CD4-positive, alpha-beta T cell (primary cell): ENCODE measurements around the gene TENT5C. TPM values are rescaled to one million over a fixed set of nuclear protein-coding genes. Genes with fewer than 3 reads are reported as not detected.

ENCODE experiments used
- ATAC-seq: fragments of 200-7000 bp; cut with Tn5 transposase; one replicate; pipeline ENCODE4 v1.10.0; 2022; ENCODE audit warnings: mild to moderate bottlenecking; ENCODE audit not compliant: poor library complexity
- CTCF ChIA-PET: fragments of 350-600 bp; sonication (Branson Sonifier 250); formaldehyde crosslinking; loops from one replicate; lab custom pipeline; 2021; ENCODE audit warnings: antibody characterized with exemption, inconsistent platforms; lab: Charles Lee
- POLR2A ChIA-PET: fragments of 350-600 bp; sonication (Branson Sonifier 250); formaldehyde crosslinking; loops from one replicate; lab custom pipeline; 2021; ENCODE audit warnings: antibody characterized with exemption, inconsistent platforms; lab: Charles Lee
- DNase-seq, 14 experiments: peaks; one replicate each; pipeline ENCODE4 v3.0.0-alpha.2; 2013 to 2020; ENCODE audit warnings: mixed read lengths in 2 of 14
- H3K27ac ChIP-seq, 2 donors: one replicate each; pipeline versions ENCODE4 v1.5.1 to v1.7.0; 2013; ENCODE audit warnings: low read length in 2 of 2, low read depth in 1 of 2, mild to moderate bottlenecking in 1 of 2
- H3K27me3 ChIP-seq, 2 experiments: 1 replicate in 1 of 2; 2 replicates in 1 of 2; pipeline versions ENCODE4 v1.6.1 to v1.7.0; 2013; ENCODE audit warnings: low read length in 2 of 2, control low read depth in 1 of 2, mild to moderate bottlenecking in 1 of 2, moderate library complexity in 1 of 2; ENCODE audit not compliant: insufficient read depth in 2 of 2, control insufficient read depth in 1 of 2
- H3K36me3 ChIP-seq: one replicate; pipeline ENCODE4 v1.6.1; 2013; ENCODE audit warnings: low read length, control low read depth; ENCODE audit not compliant: insufficient read depth
- H3K4me1 ChIP-seq: one replicate; pipeline ENCODE4 v1.6.1; 2013; ENCODE audit warnings: low read length, control low read depth; ENCODE audit not compliant: insufficient read depth
- H3K4me3 ChIP-seq: one replicate; pipeline ENCODE4 v1.5.1; 2013; ENCODE audit warnings: mild to moderate bottlenecking, low read length, moderate library complexity
- H3K9me3 ChIP-seq, 2 experiments: 1 replicate in 1 of 2; 2 replicates in 1 of 2; pipeline versions ENCODE4 v1.6.1 to v1.7.0; 2013; ENCODE audit warnings: low read length in 2 of 2, mild to moderate bottlenecking in 2 of 2, control low read depth in 1 of 2, moderate library complexity in 1 of 2; ENCODE audit not compliant: control insufficient read depth in 1 of 2, insufficient read depth in 1 of 2
- H3K27ac Mint-ChIP-seq: one replicate; pipeline ENCODE4 v1.8.0; 2020; ENCODE audit warnings: mixed read lengths
- H3K27me3 Mint-ChIP-seq: one replicate; pipeline ENCODE4 v1.8.0; 2021; ENCODE audit warnings: mixed read lengths
- H3K36me3 Mint-ChIP-seq: one replicate; pipeline ENCODE4 v1.8.0; 2021; ENCODE audit warnings: low read depth, mixed read lengths
- H3K4me1 Mint-ChIP-seq: one replicate; pipeline ENCODE4 v1.8.0; 2021; ENCODE audit warnings: low read depth, mixed read lengths
- H3K4me3 Mint-ChIP-seq: one replicate; pipeline ENCODE4 v1.8.0; 2020; ENCODE audit warnings: mild to moderate bottlenecking, mixed read lengths
- H3K9me3 Mint-ChIP-seq: one replicate; pipeline ENCODE4 v1.8.0; 2020; ENCODE audit warnings: mixed read lengths
- intact Hi-C, 2 experiments: fragments of 100-400 bp; cut with DNase I in 1 of 2; cut with micrococcal nuclease in 1 of 2; formaldehyde crosslinking; loops; one replicate each; pipeline versions ENCODE4 v1.15.1 to v1.9.0; 2023 to 2025; cut with DNase I, micrococcal nuclease
- total RNA-seq, 174 experiments: library from RNA in 2 of 174; stranded (reverse) in 2 of 174; gene quantifications; one replicate each; pipeline ENCODE4 v1.2.3 and lab custom pipeline; 2021 to 2026
- TF ChIP-seq, protein P1 (sequence below): fragments of 200-600 bp; IDR thresholded peaks from one replicate; pipeline ENCODE4 v1.8.0; 2022; ENCODE audit warnings: antibody characterized with exemption, mild to moderate bottlenecking

TENT5C gene
- total RNA-seq, 2 experiments from 2014 or later = 122 to 123 TPM

DNA sequence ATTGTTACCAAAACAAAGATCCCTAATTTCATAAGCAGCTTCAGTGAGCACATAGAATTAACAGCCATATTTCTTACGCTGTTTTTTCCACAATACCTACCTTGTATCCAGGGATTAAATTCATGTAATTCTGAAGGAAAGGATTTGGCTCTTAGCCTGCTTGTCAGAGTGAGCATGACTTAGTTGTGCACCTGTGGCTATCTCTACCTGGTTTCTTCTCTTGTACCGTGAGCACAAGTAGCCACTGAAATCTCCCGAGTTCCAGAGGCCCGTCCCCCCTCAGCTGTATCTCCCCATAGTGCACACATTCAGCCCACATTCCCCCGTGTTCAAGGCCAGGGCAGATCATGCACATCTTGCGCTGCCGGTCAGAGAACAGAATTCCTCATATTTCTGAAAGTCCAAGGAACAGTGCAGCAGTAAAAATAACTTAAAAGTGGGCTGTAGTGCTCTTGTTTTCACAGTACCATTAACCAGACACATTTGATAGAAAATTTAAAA lies 2.3 kb downstream of the TENT5C start:
- TF ChIP-seq, protein P1, sequence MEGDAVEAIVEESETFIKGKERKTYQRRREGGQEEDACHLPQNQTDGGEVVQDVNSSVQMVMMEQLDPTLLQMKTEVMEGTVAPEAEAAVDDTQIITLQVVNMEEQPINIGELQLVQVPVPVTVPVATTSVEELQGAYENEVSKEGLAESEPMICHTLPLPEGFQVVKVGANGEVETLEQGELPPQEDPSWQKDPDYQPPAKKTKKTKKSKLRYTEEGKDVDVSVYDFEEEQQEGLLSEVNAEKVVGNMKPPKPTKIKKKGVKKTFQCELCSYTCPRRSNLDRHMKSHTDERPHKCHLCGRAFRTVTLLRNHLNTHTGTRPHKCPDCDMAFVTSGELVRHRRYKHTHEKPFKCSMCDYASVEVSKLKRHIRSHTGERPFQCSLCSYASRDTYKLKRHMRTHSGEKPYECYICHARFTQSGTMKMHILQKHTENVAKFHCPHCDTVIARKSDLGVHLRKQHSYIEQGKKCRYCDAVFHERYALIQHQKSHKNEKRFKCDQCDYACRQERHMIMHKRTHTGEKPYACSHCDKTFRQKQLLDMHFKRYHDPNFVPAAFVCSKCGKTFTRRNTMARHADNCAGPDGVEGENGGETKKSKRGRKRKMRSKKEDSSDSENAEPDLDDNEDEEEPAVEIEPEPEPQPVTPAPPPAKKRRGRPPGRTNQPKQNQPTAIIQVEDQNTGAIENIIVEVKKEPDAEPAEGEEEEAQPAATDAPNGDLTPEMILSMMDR = no peak
- no peak for ATAC-seq
- Histone ChIP-seq H3K4me1 (peaks cover 52% of the 10 kb centered on the region), H3K4me3 (peak overlapping the region; percentile 96), H3K27me3 (no peaks in the 10 kb centered on the region), H3K27ac (peak overlapping the region in 1 of 2 donors; percentile 14), H3K9me3 (no peaks in the 10 kb centered on the region), H3K36me3 (peaks cover 10% of the 10 kb centered on the region)
- DNase-seq = no peak
- H3K9me3 Mint-ChIP-seq = no peaks in the 10 kb centered on the region
- no peaks in the 10 kb centered on the region for H3K27me3 Mint-ChIP-seq
- ChIA-PET CTCF (interaction anchor here (0.6 to 5.2 kb wide), 6 partner anchors 20 to 238 kb away, joined by 3 to 30 read pairs (median 5); no protein-coding TSS in a partner anchor), POLR2A (interaction anchor here (0.8 to 3.2 kb wide), 11 partner anchors 10 to 241 kb away, joined by 3 to 130 read pairs (median 7); partner anchors contain the start of gene MAN1A2)
- intact Hi-C loops = loop anchor here in 1 of 2 experiments (2.0 to 10.0 kb wide), 8 partner anchors 49 to 1537 kb away; partner anchors contain the start of genes CD2, MAN1A2, TRIM45 and WARS2
- peak overlapping the region; percentile 90 for H3K27ac Mint-ChIP-seq
- H3K4me3 Mint-ChIP-seq = peak overlapping the region; percentile 99
- H3K36me3 Mint-ChIP-seq = peaks cover 53% of the 10 kb centered on the region
- peaks cover 70% of the 10 kb centered on the region for H3K4me1 Mint-ChIP-seq

- Mint-ChIP-seq H3K27ac (peak overlapping the region; percentile 37), H3K4me1 (peaks cover 76% of the 10 kb centered on the region), H3K4me3 (peak overlapping the region; percentile 99), H3K9me3 (no peaks in the 10 kb centered on the region), H3K27me3 (no peaks in the 10 kb centered on the region), H3K36me3 (peaks cover 59% of the 10 kb centered on the region)
- POLR2A ChIA-PET = interaction anchor here (1.0 to 3.2 kb wide), 4 partner anchors 41 to 66 kb away, joined by 3 to 130 read pairs (median 4); no protein-coding TSS in a partner anchor
- Histone ChIP-seq H3K27ac (no peak overlapping the region), H3K27me3 (no peaks in the 10 kb centered on the region), H3K9me3 (no peaks in the 10 kb centered on the region), H3K4me1 (peaks cover 57% of the 10 kb centered on the region), H3K4me3 (peak overlapping the region; percentile 1), H3K36me3 (peaks cover 14% of the 10 kb centered on the region)
- DNase-seq = no peak
- CTCF ChIA-PET = interaction anchor here (1.1 to 5.2 kb wide), 3 partner anchors 9 to 74 kb away, joined by 3 to 30 read pairs (median 5); no protein-coding TSS in a partner anchor
- no peak for ATAC-seq
- intact Hi-C loops = loop anchor here in 1 of 2 experiments (2.0 to 10.0 kb wide), 8 partner anchors 48 to 1536 kb away; partner anchors contain the start of genes CD2, MAN1A2, TRIM45 and WARS2
- TF ChIP-seq, protein P1 = no peak
These were observed 2.9 kb downstream of the TENT5C start for GRCh38 chr1:117608758-117609157.

DNA sequence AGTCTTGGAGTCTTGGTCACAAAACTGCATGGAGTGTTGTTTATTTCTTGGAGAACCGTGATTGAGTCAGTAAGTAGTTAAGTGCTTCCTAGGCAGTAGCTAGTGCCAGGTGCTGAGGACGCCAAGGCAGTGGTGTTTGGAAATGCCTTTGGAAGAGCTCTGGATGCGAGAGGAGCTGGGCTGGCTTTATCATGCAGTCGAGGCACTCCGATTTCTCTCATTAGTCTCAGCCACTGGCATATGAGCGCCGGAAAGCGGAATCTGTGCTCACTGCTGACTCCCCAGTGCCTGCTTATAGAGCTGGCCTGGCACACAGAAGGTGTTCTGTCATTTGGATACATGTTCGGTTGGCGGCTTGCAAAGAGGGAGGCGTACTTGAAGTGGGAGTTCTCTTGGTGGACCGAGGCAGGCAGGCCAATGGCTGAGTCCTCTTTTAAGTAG lies 3.6 kb downstream of the TENT5C start:
- H3K36me3 Mint-ChIP-seq = peaks cover 62% of the 10 kb centered on the region
- no peaks in the 10 kb centered on the region for H3K9me3 Mint-ChIP-seq
- Histone ChIP-seq H3K27me3 (no peaks in the 10 kb centered on the region), H3K4me3 (no peak overlapping the region), H3K27ac (no peak overlapping the region), H3K4me1 (peaks cover 64% of the 10 kb centered on the region), H3K9me3 (no peaks in the 10 kb centered on the region), H3K36me3 (peaks cover 14% of the 10 kb centered on the region)
- ATAC-seq = no peak
- CTCF ChIA-PET = interaction anchor here (1.1 to 5.2 kb wide), 2 partner anchors 8 to 65 kb away, joined by 5 to 30 read pairs; no protein-coding TSS in a partner anchor
- H3K4me3 Mint-ChIP-seq = peak overlapping the region; percentile 76
- no peaks in the 10 kb centered on the region for H3K27me3 Mint-ChIP-seq
- intact Hi-C loops = loop anchor here in 1 of 2 experiments (2.0 to 10.0 kb wide), 8 partner anchors 47 to 1535 kb away; partner anchors contain the start of genes CD2, MAN1A2, TRIM45 and WARS2
- DNase-seq = no peak
- H3K4me1 Mint-ChIP-seq = peaks cover 79% of the 10 kb centered on the region
- TF ChIP-seq, protein P1 = no peak
- POLR2A ChIA-PET = interaction anchor here (1.0 to 1.2 kb wide), 2 partner anchors 47 to 65 kb away, joined by 3 to 4 read pairs; no protein-coding TSS in a partner anchor
- no peak overlapping the region for H3K27ac Mint-ChIP-seq
